Kidney epithelial cell (primary cell): ENCODE results near the gene CDKAL1. TPM values are rescaled to one million over a fixed set of nuclear protein-coding genes. Genes with fewer than 3 reads are reported as not detected.

Experiments
- DNase-seq: peaks from one replicate; pipeline ENCODE4 v3.0.0-alpha.2; 2010; ENCODE audit warnings: low read depth
- H3K27me3 ChIP-seq: 2 replicates; pipeline ENCODE4 v1.6.0; 2011; ENCODE audit warnings: low read length; ENCODE audit not compliant: control insufficient read depth, insufficient read depth
- H3K36me3 ChIP-seq: 2 replicates; pipeline ENCODE4 v1.5.1; 2011; ENCODE audit warnings: low read length; ENCODE audit not compliant: control insufficient read depth, insufficient read depth
- H3K4me3 ChIP-seq: 2 replicates; pipeline ENCODE4 v1.5.1; 2011; ENCODE audit warnings: low read depth, mild to moderate bottlenecking, control low read depth, low read length
- CTCF ChIP-seq: IDR thresholded peaks from 2 replicates; pipeline ENCODE4 v1.5.1; 2011; ENCODE audit warnings: mild to moderate bottlenecking, moderate library complexity, low read length, control low read depth, inconsistent platforms; ENCODE audit not compliant: insufficient read depth, poor library complexity, severe bottlenecking
- total RNA-seq: library from RNA; depleted of rRNA; stranded (reverse); fragments of >200 nt; gene quantifications from 2 replicates; pipeline ENCODE4 v1.2.3, GENCODE V29; 2015

CDKAL1 gene
- total RNA-seq, 1 donor from 2014 or later, result 15.0 TPM

GRCh38 chr6:20630136-20630535 is 95.9 kb downstream of the CDKAL1 start:
- no peak for TF ChIP-seq CTCF
- no peak for DNase-seq
- H3K36me3 ChIP-seq, result no peaks in the 10 kb centered on the region
- H3K27me3 ChIP-seq, result no peaks in the 10 kb centered on the region
- no peak overlapping the region for H3K4me3 ChIP-seq

GRCh38 chr6:20630617-20631548 is 96.6 kb downstream of the CDKAL1 start:
- Histone ChIP-seq H3K4me3 (no peak overlapping the region), H3K36me3 (no peaks in the 10 kb centered on the region), H3K27me3 (no peaks in the 10 kb centered on the region)
- no peak for DNase-seq
- TF ChIP-seq CTCF, result no peak

GRCh38 chr6:20631549-20631924 is 97.3 kb downstream of the CDKAL1 start:
- no peak for TF ChIP-seq CTCF
- Histone ChIP-seq H3K36me3 (no peaks in the 10 kb centered on the region), H3K27me3 (no peaks in the 10 kb centered on the region), H3K4me3 (no peak overlapping the region)
- no peak for DNase-seq

- Histone ChIP-seq H3K27me3 (no peaks in the 10 kb centered on the region), H3K36me3 (no peaks in the 10 kb centered on the region), H3K4me3 (no peak overlapping the region)
- no peak for DNase-seq
- TF ChIP-seq CTCF, result no peak
Measured at GRCh38 chr6:20632696-20633095, 98.4 kb downstream of the CDKAL1 start.

GRCh38 chr6:20633566-20634340 is 99.5 kb downstream of the CDKAL1 start:
- no peaks in the 10 kb centered on the region for H3K27me3 ChIP-seq
- DNase-seq, result no peak
- H3K36me3 ChIP-seq, result no peaks in the 10 kb centered on the region
- no peak for TF ChIP-seq CTCF
- H3K4me3 ChIP-seq, result no peak overlapping the region

GRCh38 chr6:20639161-20639560 is 104.9 kb downstream of the CDKAL1 start:
- no peaks in the 10 kb centered on the region for H3K27me3 ChIP-seq
- no peaks in the 10 kb centered on the region for H3K36me3 ChIP-seq
- no peak for TF ChIP-seq CTCF
- no peak for DNase-seq
- H3K4me3 ChIP-seq, result no peak overlapping the region
